Gastroesophageal sphincter (tissue), 3 donors: Measurements from ENCODE around the gene CUL5.

ENCODE experiments used
- POLR2A ChIP-seq, 2 donors: fragments of 450-650 bp; IDR thresholded peaks; one replicate each; pipeline ENCODE4 v1.6.1; 2017; ENCODE audit warnings: antibody characterized with exemption in 2 of 2, mild to moderate bottlenecking in 2 of 2, moderate library complexity in 1 of 2
- TF ChIP-seq, protein P1 (sequence below), 4 experiments: fragments of 200-600 bp in 2 of 4; fragments of 450-650 bp in 2 of 4; sonication (generic) in 1 of 4; IDR thresholded peaks; one replicate each; pipeline ENCODE4 v1.5.1; 2017 to 2019; ENCODE audit warnings: antibody characterized with exemption in 4 of 4, mild to moderate bottlenecking in 2 of 4, moderate library complexity in 2 of 4

DNA sequence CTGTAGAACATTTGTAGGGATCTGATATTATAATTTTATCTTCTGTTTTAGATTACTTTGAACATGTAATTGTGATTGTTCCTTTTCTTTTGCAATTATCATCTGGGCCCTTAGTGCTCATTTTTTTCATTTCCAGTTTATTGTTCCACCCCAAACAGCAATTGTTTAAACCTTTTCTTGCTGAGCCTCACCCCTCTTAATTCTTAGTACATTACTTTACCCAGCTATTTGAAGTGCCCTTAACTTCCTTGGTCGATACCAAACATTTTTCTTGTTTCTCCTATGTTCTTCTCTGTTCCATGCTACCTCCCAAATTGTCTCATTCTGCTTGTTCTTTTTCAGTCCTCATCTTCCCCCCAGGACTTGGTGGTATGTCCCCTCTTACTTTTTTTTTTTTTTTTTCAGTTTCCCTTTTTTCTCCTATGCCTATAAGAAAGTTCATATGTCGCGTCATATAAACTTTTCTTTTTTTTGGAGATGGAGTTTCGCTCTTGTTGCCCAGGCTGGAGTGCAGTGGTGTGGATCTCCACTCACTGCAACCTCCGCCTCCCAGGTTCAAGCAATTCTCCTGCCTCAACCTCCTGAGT is 3.5 kb downstream of the CUL5 start:
- TF ChIP-seq, protein P1, sequence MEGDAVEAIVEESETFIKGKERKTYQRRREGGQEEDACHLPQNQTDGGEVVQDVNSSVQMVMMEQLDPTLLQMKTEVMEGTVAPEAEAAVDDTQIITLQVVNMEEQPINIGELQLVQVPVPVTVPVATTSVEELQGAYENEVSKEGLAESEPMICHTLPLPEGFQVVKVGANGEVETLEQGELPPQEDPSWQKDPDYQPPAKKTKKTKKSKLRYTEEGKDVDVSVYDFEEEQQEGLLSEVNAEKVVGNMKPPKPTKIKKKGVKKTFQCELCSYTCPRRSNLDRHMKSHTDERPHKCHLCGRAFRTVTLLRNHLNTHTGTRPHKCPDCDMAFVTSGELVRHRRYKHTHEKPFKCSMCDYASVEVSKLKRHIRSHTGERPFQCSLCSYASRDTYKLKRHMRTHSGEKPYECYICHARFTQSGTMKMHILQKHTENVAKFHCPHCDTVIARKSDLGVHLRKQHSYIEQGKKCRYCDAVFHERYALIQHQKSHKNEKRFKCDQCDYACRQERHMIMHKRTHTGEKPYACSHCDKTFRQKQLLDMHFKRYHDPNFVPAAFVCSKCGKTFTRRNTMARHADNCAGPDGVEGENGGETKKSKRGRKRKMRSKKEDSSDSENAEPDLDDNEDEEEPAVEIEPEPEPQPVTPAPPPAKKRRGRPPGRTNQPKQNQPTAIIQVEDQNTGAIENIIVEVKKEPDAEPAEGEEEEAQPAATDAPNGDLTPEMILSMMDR (IDR thresholded peaks at IDR 0.05), result no peak
- TF ChIP-seq POLR2A (IDR thresholded peaks at IDR 0.05), result no peak
